ENCODE data around the gene WNT7B. TPM values are rescaled to one million over a fixed set of nuclear protein-coding genes. Genes with fewer than 3 reads are reported as not detected.

Gene WNT7B
- total RNA-seq, 1 experiment from 2014 or later, result not detected

DNA sequence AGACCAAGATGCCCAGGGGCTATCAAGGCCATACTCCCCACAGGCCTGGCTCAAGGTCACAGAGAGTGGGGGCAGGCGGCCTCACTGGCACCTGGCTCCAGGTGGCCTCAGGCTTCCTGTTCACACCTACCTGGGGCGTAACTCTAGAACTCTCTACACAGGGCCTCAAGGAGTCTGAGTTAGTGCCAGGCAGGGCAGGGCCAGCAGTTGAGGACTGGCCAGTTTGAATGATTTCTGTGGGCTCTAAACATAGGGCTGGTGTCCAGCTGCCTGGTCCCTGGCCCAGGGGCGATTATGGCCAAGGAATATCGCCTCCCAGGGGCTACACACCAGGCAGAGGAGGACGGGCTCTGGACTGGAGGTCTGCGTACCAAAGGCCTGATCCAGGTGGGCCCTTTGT is 79.2 kb downstream of the WNT7B start:
- BruUV-seq (replicated peaks), result no TSS peak
- Histone ChIP-seq H3K27ac (ENCODE audit: low read depth, low read length, poor library complexity, severe bottlenecking) (no peak overlapping the region), H3K4me1 (ENCODE audit: insufficient read depth, low read length, poor library complexity, severe bottlenecking) (no peaks in the 10 kb centered on the region), H3K36me3 (ENCODE audit: insufficient read depth, low read length, poor library complexity, severe bottlenecking) (no peaks in the 10 kb centered on the region), H3K4me3 (ENCODE audit: low read depth, low read length, poor library complexity, severe bottlenecking) (no peak overlapping the region), H3K27me3 (replicated peaks; ENCODE audit: insufficient read depth, low read depth, low read length, poor library complexity) (peaks cover 12% of the 10 kb centered on the region), H3K9me3 (ENCODE audit: low read depth, low read length, poor library complexity, severe bottlenecking) (no peaks in the 10 kb centered on the region)
- intact Hi-C loops (cut with micrococcal nuclease; ENCODE audit: unreplicated experiment), result no loop called here
- no peak for TF ChIP-seq EZH2 (IDR thresholded peaks at IDR 0.05; ENCODE audit: borderline replicate concordance, low read depth, low read length, poor library complexity, severe bottlenecking)
- TF ChIP-seq, protein P1, sequence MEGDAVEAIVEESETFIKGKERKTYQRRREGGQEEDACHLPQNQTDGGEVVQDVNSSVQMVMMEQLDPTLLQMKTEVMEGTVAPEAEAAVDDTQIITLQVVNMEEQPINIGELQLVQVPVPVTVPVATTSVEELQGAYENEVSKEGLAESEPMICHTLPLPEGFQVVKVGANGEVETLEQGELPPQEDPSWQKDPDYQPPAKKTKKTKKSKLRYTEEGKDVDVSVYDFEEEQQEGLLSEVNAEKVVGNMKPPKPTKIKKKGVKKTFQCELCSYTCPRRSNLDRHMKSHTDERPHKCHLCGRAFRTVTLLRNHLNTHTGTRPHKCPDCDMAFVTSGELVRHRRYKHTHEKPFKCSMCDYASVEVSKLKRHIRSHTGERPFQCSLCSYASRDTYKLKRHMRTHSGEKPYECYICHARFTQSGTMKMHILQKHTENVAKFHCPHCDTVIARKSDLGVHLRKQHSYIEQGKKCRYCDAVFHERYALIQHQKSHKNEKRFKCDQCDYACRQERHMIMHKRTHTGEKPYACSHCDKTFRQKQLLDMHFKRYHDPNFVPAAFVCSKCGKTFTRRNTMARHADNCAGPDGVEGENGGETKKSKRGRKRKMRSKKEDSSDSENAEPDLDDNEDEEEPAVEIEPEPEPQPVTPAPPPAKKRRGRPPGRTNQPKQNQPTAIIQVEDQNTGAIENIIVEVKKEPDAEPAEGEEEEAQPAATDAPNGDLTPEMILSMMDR (conservative IDR thresholded peaks at IDR 0.05; ENCODE audit: low read depth, low read length), result no peak
- ChIA-PET POLR2A (ENCODE audit: low non-redundant PET) (no interaction called here), CTCF (no interaction called here)
- no peak for DNase-seq (ENCODE audit: low spot score)

DNA sequence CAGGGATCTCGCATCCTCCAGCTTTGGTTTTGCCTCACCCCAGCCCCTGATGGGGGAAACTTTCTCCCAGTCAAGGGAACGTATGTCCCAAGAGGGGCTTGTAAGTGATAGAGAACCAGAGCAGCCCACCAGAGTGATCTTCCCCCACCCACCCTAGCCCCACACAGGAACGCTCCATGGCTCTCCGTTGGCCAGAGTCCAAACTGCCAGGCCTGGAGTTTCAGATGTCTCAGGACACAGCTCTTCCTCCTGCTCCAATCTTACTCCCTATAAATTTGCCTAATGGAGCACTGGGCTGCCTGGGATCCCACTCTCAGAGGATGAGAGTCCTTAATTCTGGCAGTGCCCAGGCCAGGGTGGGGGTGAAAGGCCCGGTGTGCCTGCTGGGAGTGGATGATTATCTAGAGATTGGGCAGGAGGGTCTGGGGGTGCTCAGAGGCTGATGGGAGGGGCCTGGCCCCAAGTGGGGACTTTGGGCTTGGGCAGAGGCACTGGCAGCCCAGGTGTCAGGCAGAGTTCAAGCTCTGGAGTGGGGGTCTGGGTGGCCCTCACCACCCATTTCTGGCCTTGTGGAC is 79.9 kb downstream of the WNT7B start:
- no peaks in the 10 kb centered on the region for H3K4me1 ChIP-seq (ENCODE audit: insufficient read depth, low read length, poor library complexity, severe bottlenecking)
- H3K9me3 ChIP-seq (ENCODE audit: low read depth, low read length, poor library complexity, severe bottlenecking), result no peaks in the 10 kb centered on the region
- no peak for TF ChIP-seq EZH2 (IDR thresholded peaks at IDR 0.05; ENCODE audit: borderline replicate concordance, low read depth, low read length, poor library complexity, severe bottlenecking)
- DNase-seq (ENCODE audit: low spot score), result no peak
- ChIA-PET CTCF (no interaction called here), POLR2A (ENCODE audit: low non-redundant PET) (no interaction called here)
- H3K36me3 ChIP-seq (ENCODE audit: insufficient read depth, low read length, poor library complexity, severe bottlenecking), result no peaks in the 10 kb centered on the region
- no peak overlapping the region for H3K4me3 ChIP-seq (ENCODE audit: low read depth, low read length, poor library complexity, severe bottlenecking)
- intact Hi-C loops (cut with micrococcal nuclease; ENCODE audit: unreplicated experiment), result no loop called here
- no TSS peak for BruUV-seq (replicated peaks)
- no peak overlapping the region for H3K27ac ChIP-seq (ENCODE audit: low read depth, low read length, poor library complexity, severe bottlenecking)
- H3K27me3 ChIP-seq (replicated peaks; ENCODE audit: insufficient read depth, low read depth, low read length, poor library complexity), result peaks cover 6% of the 10 kb centered on the region

DNA sequence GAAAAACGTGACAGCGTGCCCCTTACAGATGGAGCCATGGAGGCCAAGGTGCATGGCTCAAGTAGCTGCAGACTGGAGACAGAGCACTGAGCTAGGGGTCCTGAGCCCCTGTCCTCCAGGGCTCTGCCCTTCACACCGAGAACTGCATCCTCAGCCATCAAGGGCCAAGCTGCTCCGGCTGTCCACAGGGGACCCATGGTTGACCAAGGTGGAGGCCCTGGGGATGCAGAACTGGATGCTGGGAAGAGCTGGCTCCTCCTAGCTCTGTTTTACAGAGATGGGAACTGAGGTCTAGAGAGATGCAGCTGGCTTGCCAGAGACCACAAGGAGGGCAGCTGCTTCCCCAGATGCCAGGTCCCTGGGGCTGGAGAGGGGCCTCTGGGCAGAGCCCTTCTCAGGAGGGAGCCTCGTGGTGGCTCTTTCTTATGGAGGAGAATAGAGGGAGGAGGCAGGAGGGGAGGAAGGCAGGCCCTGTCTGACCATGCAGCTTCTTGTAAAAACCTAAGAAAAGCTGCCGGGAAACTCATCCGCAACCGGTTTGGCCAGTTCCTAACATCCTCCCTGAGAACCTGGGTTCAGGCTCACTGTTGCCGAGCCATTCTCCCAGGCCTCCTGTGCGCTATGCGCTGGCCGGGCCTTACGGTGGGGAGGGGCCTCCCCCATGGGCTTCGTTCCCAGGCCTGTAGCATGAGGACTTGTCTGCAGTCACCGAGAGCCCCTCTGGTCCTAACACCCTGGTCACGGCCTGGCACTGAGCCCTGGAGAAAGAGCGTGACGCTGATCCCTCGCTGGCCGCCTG is 80.6 kb downstream of the WNT7B start:
- Histone ChIP-seq H3K9me3 (ENCODE audit: low read depth, low read length, poor library complexity, severe bottlenecking) (no peaks in the 10 kb centered on the region), H3K27ac (ENCODE audit: low read depth, low read length, poor library complexity, severe bottlenecking) (no peak overlapping the region), H3K4me1 (ENCODE audit: insufficient read depth, low read length, poor library complexity, severe bottlenecking) (no peaks in the 10 kb centered on the region), H3K36me3 (ENCODE audit: insufficient read depth, low read length, poor library complexity, severe bottlenecking) (no peaks in the 10 kb centered on the region), H3K27me3 (replicated peaks; ENCODE audit: insufficient read depth, low read depth, low read length, poor library complexity) (peaks cover 6% of the 10 kb centered on the region), H3K4me3 (ENCODE audit: low read depth, low read length, poor library complexity, severe bottlenecking) (no peak overlapping the region)
- ChIA-PET POLR2A (ENCODE audit: low non-redundant PET) (no interaction called here), CTCF (no interaction called here)
- no TSS peak for BruUV-seq (replicated peaks)
- TF ChIP-seq, protein P1 (conservative IDR thresholded peaks at IDR 0.05; ENCODE audit: low read depth, low read length), result no peak
- TF ChIP-seq EZH2 (IDR thresholded peaks at IDR 0.05; ENCODE audit: borderline replicate concordance, low read depth, low read length, poor library complexity, severe bottlenecking), result no peak
- no peak for DNase-seq (ENCODE audit: low spot score)
- intact Hi-C loops (cut with micrococcal nuclease; ENCODE audit: unreplicated experiment), result no loop called here
